Hypothalamus (tissue), 51 donors: Measurements from ENCODE around the gene BLOC1S2.
A peak's percentile ranks its signal among the peaks of the same experiment; 100 is the strongest.
"Not testable (repeated sequence)": the region's sequence is repeated elsewhere in the genome, so short reads cannot be mapped to it uniquely, and the experiment has no call there.

Experiments
- DNase-seq, 51 donors: peaks; one replicate each; lab custom pipeline; 2025; lab: John Stamatoyannopoulos, UW

The BLOC1S2 gene

DNA sequence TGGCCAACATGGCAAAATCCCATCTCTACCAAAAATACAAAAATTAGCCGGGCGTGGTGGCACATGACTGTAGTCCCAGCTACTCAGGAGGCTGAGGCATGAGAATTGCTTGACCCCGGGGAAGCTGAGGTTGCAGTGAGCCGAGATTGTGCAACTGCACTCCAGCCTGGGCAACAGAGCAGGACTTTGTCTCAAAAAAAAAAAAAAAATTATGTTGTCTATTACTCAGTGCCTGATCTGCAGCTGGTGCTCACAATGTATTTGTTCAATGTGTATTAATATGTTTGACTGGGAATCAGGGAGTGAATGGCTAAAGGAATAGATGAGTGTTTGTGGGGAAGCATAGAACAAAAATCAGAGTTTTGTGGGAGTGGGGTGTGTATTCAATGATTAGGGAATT lies 5.8 kb upstream of the BLOC1S2 start:
- not testable (repeated sequence) for DNase-seq

- DNase-seq: no peak
Measured at GRCh38 chr10:100291356-100291755, 4.9 kb upstream of the BLOC1S2 start.

DNA sequence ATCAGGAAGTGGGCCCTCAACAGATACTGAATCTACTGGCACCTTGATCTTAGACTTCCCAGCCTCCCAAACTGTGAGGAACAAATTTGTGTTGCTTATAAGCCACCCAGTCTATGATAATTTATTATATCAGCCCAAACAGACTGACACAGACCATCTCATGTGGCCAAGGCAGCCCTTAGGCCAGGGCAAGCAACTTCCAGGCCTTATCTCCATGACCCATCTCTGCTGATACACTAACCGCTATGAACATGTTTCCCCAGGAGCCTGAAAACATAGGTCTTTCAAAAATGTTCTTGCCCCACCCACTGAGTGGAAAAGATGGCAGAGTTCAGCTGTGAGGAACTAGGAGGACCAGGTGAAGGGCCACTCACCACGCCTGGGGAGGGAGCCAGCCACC lies 3.2 kb upstream of the BLOC1S2 start:
- no peak for DNase-seq

DNA sequence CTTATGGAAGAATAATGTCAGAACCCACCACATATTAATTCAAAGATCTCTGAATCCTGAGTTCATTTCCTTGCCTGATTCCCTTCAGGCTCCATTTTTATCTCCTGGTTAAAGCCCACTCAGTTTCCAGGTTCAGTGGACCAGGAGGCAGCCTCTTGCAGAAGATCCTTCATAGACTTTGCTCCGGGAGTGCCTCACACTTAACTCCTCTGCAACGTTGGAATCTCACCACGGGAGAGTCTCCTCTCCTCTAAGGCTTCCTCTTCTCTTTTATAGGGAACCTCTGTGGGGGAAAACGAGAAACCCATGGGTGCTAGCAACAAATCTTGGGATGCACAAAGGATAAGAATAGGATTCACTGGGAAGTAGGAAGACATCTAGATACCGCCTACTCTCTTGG lies 1.7 kb upstream of the BLOC1S2 start:
- DNase-seq: no peak

DNA sequence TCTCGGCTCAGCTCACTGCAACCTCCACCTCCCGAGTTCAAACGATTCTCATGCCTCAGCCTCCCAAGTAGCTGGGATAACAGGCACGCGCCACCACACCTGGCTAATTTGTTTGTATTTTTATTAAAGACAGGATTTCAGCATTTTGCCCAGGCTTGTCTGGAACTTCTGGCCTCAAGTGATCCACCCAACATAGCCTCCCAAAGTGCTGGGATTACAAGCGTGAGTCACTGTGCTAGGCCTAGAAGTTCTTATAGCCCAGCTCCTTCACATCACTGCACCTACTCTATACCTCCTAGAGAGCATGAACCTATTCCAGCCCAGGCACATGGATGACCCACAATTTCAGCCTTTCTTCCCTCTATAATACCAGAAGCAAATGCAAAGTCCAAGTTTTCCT lies 1.3 kb upstream of the BLOC1S2 start:
- no peak for DNase-seq

- peak in 1 of 51 donors; percentile 2 for DNase-seq
Measured at GRCh38 chr10:100285326-100285725, 1.2 kb downstream of the BLOC1S2 start.

DNA sequence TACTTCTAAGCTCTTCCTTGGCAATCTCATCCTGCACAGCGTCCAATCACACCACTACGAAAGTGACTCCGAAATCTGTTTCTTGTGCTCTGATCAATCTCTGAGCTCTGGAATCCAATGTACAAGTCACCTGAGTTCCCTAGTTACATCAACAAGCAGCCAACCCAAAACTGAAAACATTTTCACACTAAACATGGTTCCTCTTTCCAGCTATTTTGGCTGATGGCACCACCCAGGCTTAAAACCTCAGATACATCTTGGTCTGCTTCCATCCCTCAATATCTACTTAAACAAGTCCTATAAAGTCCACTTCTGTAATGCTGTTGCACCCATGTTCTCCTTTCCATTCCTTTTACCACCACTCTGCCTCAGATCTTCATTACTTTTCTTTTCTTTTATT lies 3.6 kb downstream of the BLOC1S2 start:
- no peak for DNase-seq

GRCh38 chr10:100276971-100277370 lies 9.5 kb downstream of the BLOC1S2 start:
- not testable (repeated sequence) for DNase-seq

- DNase-seq: peak; percentile 34 to 91 (median 76)
Measured at GRCh38 chr10:100267239-100268104, 19.0 kb downstream of the BLOC1S2 start, which contains the start of gene CWF19L1. TSS of gene CWF19L1 (minus strand) at chr10:100267638. CDS start at chr10:100267593, 45 bp downstream.

DNA sequence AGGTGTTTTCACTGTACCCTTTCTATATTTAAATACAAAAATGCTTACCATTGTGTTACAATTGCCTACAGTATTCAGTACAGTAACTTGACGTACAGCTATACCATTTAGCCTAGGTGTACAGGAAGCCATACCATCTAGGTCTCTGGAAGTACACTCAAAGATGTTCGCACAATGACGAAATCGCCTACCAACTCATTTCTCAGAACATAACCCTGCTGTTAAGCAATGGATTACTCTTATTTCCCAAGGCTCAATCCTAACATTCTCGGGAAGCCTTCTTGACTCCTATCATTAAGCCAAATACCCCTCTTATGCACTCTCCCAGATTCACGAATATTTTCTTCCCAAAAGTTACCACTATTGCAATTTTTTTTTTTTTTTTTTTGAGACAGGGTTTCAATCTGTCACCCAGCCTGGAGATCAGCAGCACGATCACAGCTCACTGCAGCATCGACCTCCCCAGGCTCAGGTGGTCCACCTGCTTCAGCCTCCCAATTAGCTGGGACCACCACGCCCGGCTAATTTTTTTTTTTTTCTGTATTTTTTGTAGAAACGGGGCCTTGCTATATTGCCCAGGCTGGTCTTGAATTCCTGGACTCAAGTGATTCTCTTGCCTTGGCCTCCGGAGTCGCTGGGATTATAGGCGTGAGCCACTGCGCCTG lies 20.5 kb downstream of the BLOC1S2 start:
- no peak for DNase-seq

GRCh38 chr10:100254191-100254590 lies 32.3 kb downstream of the BLOC1S2 start:
- no peak for DNase-seq

- DNase-seq: no peak
Measured at GRCh38 chr10:100253041-100253440, 33.4 kb downstream of the BLOC1S2 start.

DNA sequence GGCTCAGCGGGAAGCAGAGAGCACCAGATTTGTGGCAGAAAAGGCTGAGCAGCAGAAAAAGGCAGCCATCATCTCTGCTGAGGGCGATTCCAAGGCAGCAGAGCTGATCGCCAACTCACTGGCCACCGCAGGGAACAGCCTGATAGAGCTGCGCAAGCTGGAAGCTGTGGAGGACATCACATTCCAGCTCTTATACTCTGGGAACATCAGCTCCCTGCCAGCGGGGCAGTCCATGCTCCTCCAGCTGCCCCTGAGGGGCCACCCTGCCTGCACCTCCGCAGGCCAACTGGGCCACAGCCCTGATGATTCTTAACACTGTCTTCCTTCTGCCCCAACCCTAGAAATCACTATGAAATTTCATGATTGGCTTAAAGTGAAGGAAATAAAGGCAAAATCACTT lies 37.7 kb downstream of the BLOC1S2 start:
- no peak for DNase-seq

DNA sequence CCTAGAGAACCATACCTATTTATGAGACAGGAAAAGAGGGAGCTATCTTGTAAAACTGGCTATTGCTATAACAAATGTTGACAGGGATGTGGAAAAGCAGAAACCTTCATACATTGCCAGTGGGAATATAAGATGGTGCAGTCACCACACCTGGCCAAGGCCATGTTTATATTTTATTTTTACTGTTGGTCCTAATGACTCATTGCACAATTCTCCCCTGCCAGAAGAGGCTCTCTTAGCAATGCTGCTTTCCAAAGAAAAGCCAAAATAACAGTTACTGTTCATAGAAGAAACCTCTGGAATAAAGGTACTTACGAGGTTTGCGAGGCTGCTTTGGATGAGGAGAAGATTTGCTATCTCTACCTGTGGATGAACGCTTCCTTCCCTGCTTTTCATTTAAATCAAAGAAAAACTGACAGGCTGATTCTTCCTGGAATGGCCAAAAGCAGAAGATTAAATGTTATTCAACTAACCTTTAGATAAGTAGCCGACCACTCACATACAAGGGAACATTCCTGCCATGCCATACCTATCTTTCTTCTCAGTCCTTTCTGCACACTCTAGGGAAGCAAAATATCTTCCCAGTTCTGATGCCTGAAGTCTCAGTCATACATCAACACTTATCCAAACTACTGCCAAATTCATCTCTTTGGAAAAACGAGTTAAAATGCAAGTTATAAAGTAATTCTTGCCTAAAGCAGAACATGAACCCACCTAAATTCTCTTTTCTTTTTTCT lies 40.8 kb downstream of the BLOC1S2 start:
- no peak for DNase-seq

DNA sequence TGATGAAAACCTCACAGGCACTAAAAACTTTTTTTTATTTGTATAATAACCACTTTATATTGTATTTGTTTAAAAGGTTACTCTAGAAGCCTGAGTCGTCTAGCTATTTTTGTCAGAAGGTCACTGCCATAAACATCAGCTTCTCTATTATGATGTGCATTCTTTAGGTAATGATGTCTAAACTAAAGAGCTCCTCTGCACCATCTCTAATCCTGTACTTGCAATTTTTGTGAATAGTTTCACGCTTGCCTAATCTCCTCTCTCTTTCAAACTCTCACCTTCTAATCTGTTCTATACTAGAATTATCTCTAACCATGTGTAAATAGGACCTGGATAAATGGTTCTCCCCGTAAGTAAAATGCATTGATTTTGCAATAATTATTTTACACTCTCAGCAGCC lies 46.6 kb downstream of the BLOC1S2 start:
- no peak for DNase-seq

- DNase-seq: no peak
Measured at GRCh38 chr10:100238429-100238828, 48.1 kb downstream of the BLOC1S2 start.

DNA sequence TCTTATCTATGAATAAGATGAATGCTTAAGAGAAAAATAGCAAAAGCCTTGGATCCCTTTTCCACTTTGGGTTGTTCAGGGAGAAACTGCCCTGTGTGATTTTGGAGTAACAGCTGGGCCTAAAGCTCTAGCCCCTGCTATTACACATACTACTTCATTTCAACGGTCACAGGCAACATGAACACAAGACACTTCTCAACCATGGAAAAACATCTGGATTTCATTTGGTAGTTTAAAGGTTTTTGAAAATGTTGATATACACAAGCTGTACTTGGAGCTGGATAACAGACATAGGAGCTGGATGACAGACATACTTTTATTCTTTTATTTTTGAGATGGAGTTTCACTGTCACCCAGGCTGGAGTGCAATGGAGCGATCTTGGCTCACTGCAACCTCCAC lies 54.4 kb downstream of the BLOC1S2 start:
- DNase-seq: no peak

- peak in 5 of 51 donors; percentile 12 to 23 (median 17) for DNase-seq
Measured at GRCh38 chr10:100229819-100230422, 56.6 kb downstream of the BLOC1S2 start.

GRCh38 chr10:100223879-100224278 lies 62.6 kb downstream of the BLOC1S2 start:
- no peak for DNase-seq
